Endothelial cell of umbilical vein (primary cell): Measurements from ENCODE around the gene CCNY. TPM values are rescaled to one million over a fixed set of nuclear protein-coding genes. Genes with fewer than 3 reads are reported as not detected.

Experiments used
- BruUV-seq: library from RNA; stranded (reverse); fragments of 400-500 nt; replicated peaks from 2 replicates; lab custom pipeline; 2021; lab: Mats Ljungman, UMichigan
- CTCF ChIA-PET: fragments of 300-600, 350-600 bp; sonication (Branson Sonifier 250); formaldehyde crosslinking; loops from one replicate; lab custom pipeline; 2021; ENCODE audit warnings: antibody characterized with exemption, inconsistent platforms; lab: Charles Lee
- POLR2A ChIA-PET: fragments of 300-600, 350-600 bp; sonication (Branson Sonifier 250); formaldehyde crosslinking; loops from one replicate; lab custom pipeline; 2021; ENCODE audit warnings: antibody characterized with exemption, inconsistent platforms; lab: Charles Lee
- DNase-seq: peaks from one replicate; pipeline ENCODE4 v3.0.0-alpha.2; 2011; ENCODE audit warnings: low read depth, low spot score
- FAIRE-seq: peaks from 2 replicates; lab custom pipeline; 2011; peaks lifted over from hg19 to GRCh38; lab: Jason Lieb, UNC
- H2AFZ ChIP-seq: 2 replicates; pipeline ENCODE4 v1.6.0; 2012; ENCODE audit warnings: low read depth, low read length, control low read depth, inconsistent platforms
- H3K27ac ChIP-seq: 2 replicates; pipeline ENCODE4 v1.5.1; 2011; ENCODE audit warnings: low read depth, mild to moderate bottlenecking, control low read depth, low read length, moderate library complexity; ENCODE audit not compliant: insufficient read depth
- H3K27me3 ChIP-seq, 2 experiments: 2 replicates each; pipeline versions ENCODE4 v1.6.0 to v1.6.1; 2011; ENCODE audit warnings: low read length in 2 of 2, mixed read lengths in 1 of 2; ENCODE audit not compliant: control insufficient read depth in 2 of 2, insufficient read depth in 2 of 2
- H3K36me3 ChIP-seq, 2 experiments: 2 replicates in 1 of 2; 3 replicates in 1 of 2; pipeline ENCODE4 v1.5.1; 2011; ENCODE audit warnings: low read length in 2 of 2, mild to moderate bottlenecking in 1 of 2, moderate library complexity in 1 of 2; ENCODE audit not compliant: control insufficient read depth in 2 of 2, insufficient read depth in 2 of 2; ENCODE audit errors: extremely low read depth in 1 of 2
- H3K4me1 ChIP-seq: 3 replicates; pipeline ENCODE4 v1.5.1; 2011; ENCODE audit warnings: mild to moderate bottlenecking, low read length; ENCODE audit not compliant: control insufficient read depth, insufficient read depth; ENCODE audit errors: extremely low read depth
- H3K4me2 ChIP-seq: 2 replicates; pipeline ENCODE4 v1.6.1; 2011; ENCODE audit warnings: low read length, control low read depth, mixed read lengths; ENCODE audit not compliant: insufficient read depth
- H3K4me3 ChIP-seq, 3 experiments: fragments of 200-600 bp in 1 of 3; sonication (generic), shearing (Covaris generic) in 1 of 3; replicated peaks in 1 of 3; 2 replicates each; pipeline ENCODE4 v1.5.1; 2011 to 2016; ENCODE audit warnings: control low read depth in 3 of 3, low read length in 3 of 3, mild to moderate bottlenecking in 2 of 3, inconsistent platforms in 1 of 3, low read depth in 1 of 3, moderate library complexity in 1 of 3; ENCODE audit not compliant: insufficient read depth in 1 of 3
- H3K79me2 ChIP-seq: 2 replicates; pipeline ENCODE4 v1.6.0; 2012; ENCODE audit warnings: low read length, inconsistent platforms; ENCODE audit not compliant: control insufficient read depth, insufficient read depth
- H3K9ac ChIP-seq: replicated peaks from 2 replicates; pipeline ENCODE3; 2011; ENCODE audit warnings: low read length, control low read depth; ENCODE audit not compliant: insufficient read depth; ENCODE audit errors: extremely low read depth
- H3K9me1 ChIP-seq: replicated peaks from 3 replicates; pipeline ENCODE4 v1.6.0; 2011; ENCODE audit warnings: mild to moderate bottlenecking, low read length; ENCODE audit not compliant: control insufficient read depth, insufficient read depth; ENCODE audit errors: extremely low read depth
- H3K9me3 ChIP-seq: replicated peaks from 2 replicates; pipeline ENCODE4 v1.5.1; 2012; ENCODE audit warnings: low read length, inconsistent platforms; ENCODE audit not compliant: control insufficient read depth, insufficient read depth
- H4K20me1 ChIP-seq: replicated peaks from 2 replicates; pipeline ENCODE3; 2011; ENCODE audit warnings: mild to moderate bottlenecking, low read length; ENCODE audit not compliant: control insufficient read depth, insufficient read depth; ENCODE audit errors: extremely low read depth
- EZH2 ChIP-seq: IDR thresholded peaks from 2 replicates; pipeline ENCODE4 v1.6.1; 2012; ENCODE audit warnings: borderline replicate concordance, low read depth, mild to moderate bottlenecking, moderate library complexity, low read length, inconsistent platforms; ENCODE audit not compliant: severe bottlenecking
- FOS ChIP-seq: IDR thresholded peaks from 2 replicates; pipeline ENCODE4 v1.6.1; 2011; ENCODE audit warnings: mild to moderate bottlenecking, low read length, moderate library complexity, borderline replicate concordance; ENCODE audit not compliant: insufficient read depth
- GATA2 ChIP-seq: IDR thresholded peaks from 2 replicates; pipeline ENCODE4 v1.7.0; 2011; ENCODE audit warnings: low read depth, mild to moderate bottlenecking, moderate library complexity, mixed read lengths, low read length; ENCODE audit not compliant: insufficient read length, insufficient read depth
- JUN ChIP-seq: IDR thresholded peaks from 2 replicates; pipeline ENCODE4 v1.6.1; 2011; ENCODE audit warnings: borderline replicate concordance, low read depth; ENCODE audit not compliant: insufficient read length, insufficient read depth
- MYC ChIP-seq: IDR thresholded peaks from one replicate; pipeline ENCODE4 v1.6.1; 2011; ENCODE audit warnings: mild to moderate bottlenecking, low read depth, low read length
- POLR2A ChIP-seq: IDR thresholded peaks from 2 replicates; pipeline ENCODE4 v1.6.1; 2012; ENCODE audit warnings: low read depth, mild to moderate bottlenecking, control low read depth, low read length
- POLR2AphosphoS5 ChIP-seq: IDR thresholded peaks from 2 replicates; pipeline ENCODE4 v1.6.1; 2012; ENCODE audit warnings: low read depth, mild to moderate bottlenecking, control low read depth, low read length, moderate library complexity; ENCODE audit not compliant: insufficient read depth
- dilution Hi-C: fragments of 300-500 bp; cut with MboI; formaldehyde crosslinking; loops from one replicate; pipeline ENCODE4 v1.15.0; 2019; ENCODE audit warnings: low sequenced_read_pairs; ENCODE audit not compliant: extremely low pct_ligation_motif_present
- intact Hi-C: fragments of 100-400 bp; cut with micrococcal nuclease; formaldehyde crosslinking; loops from one replicate; pipeline ENCODE4 v1.10.0; 2022
- polyA plus RNA-seq, 4 experiments: library from polyadenylated mRNA; depleted of rRNA in 3 of 4; stranded (reverse) in 3 of 4; unstranded in 1 of 4; fragments of >200 nt; gene quantifications; 2 replicates each; pipeline versions ENCODE4 v1.2.1 to v1.2.3, GENCODE V29; 2011 to 2012; ENCODE audit warnings: missing spikeins in 1 of 4
- total RNA-seq: library from RNA; stranded (reverse); gene quantifications from 2 replicates; pipeline ENCODE4 v1.2.3, GENCODE V29; 2021
- TF ChIP-seq, protein P1 (sequence below), 2 donors: IDR thresholded peaks; 1 replicate in 1 of 2; 2 replicates in 1 of 2; pipeline ENCODE4 v1.5.1; 2011; ENCODE audit warnings: low read length in 2 of 2, mild to moderate bottlenecking in 2 of 2, moderate library complexity in 2 of 2, control low read depth in 1 of 2, inconsistent platforms in 1 of 2, low read depth in 1 of 2; ENCODE audit not compliant: insufficient read depth in 1 of 2; ENCODE audit errors: extremely low read depth in 1 of 2
- TF ChIP-seq, protein P2 (sequence below): IDR thresholded peaks from 2 replicates; pipeline ENCODE4 v1.6.1; 2011; ENCODE audit not compliant: insufficient read depth, insufficient read length

CCNY gene
- total and polyA plus RNA-seq, 2 donors (not counting 3 experiments of a cell fraction or from before 2014, with no cell fraction given) = 61.5 to 107 TPM

DNA sequence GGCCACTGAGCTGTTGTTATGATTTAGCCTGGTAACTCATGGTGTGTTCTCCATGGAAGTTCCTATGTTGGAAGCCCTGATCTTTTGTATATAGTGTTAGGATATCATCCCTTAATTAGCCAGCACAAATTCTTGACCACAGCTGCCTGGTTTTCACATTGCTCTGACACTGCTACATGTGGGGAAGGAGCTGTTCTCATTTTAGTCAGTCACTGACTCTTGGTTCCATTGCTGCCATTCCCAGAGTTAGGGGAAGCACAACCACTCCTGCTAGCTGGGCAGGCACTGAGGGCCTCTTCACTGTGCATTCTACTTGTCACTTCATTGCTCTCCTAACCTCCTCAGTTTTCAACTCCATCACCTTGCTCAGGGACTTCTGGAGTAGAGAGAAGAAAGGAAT is 170.4 kb downstream of the CCNY start:
- peaks cover 35% of the 10 kb centered on the region for H3K79me2 ChIP-seq
- POLR2A ChIA-PET = no interaction called here
- H3K4me2 ChIP-seq = no peak overlapping the region
- no peak for DNase-seq
- H3K9ac ChIP-seq = no peak overlapping the region
- no peaks in the 10 kb centered on the region for H3K27me3 ChIP-seq
- no peak overlapping the region for H3K4me3 ChIP-seq
- dilution Hi-C loops = no loop called here
- intact Hi-C loops = no loop called here
- H3K27ac ChIP-seq = no peak overlapping the region
- CTCF ChIA-PET = interaction anchor here (2.6 kb wide), 1 partner anchor 11 kb away, joined by 8 read pairs; no protein-coding TSS in a partner anchor
- no peaks in the 10 kb centered on the region for H3K4me1 ChIP-seq
- no peaks in the 10 kb centered on the region for H3K9me1 ChIP-seq
- H2AFZ ChIP-seq = no peak overlapping the region
- H3K9me3 ChIP-seq = no peaks in the 10 kb centered on the region
- no peak for FAIRE-seq
- BruUV-seq = no TSS peak
- H3K36me3 ChIP-seq = peaks cover 3 to 4% of the 10 kb centered on the region in 2 experiments
- H4K20me1 ChIP-seq = no peaks in the 10 kb centered on the region
- TF ChIP-seq EZH2 (no peak), JUN (no peak), MYC (no peak), FOS (no peak)

DNA sequence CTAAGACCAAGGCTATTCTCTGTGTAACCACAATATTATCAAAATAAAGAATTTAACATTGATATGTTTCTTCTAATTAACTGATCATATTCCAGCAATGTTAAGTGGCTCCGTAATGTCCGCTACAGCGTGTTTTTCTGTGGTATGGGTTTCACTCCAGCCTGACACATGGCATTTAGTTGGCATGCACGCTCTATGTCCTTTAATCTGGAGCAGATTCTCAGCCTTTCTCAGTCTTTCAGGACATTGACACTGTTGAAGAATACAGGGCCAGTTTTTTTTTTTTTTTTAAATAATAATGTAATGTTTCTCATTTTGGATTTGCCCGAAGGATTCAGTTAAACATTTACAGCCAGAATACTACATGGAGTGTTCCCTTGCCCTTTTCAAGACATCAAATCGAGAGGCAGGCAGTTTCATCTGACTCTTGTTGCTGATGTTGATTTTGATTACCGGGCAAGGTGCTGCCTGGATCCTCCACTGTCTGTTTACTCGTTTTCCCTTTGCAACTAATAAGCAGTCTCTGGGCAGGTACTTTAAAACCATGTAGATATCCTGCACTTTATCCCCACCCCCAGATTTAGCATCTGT is 171.3 kb downstream of the CCNY start:
- ChIA-PET CTCF (no interaction called here), POLR2A (no interaction called here)
- H3K9ac ChIP-seq = no peak overlapping the region
- TF ChIP-seq JUN (no peak), FOS (no peak), POLR2AphosphoS5 (no peak), MYC (no peak), EZH2 (no peak), GATA2 (no peak), POLR2A (no peak)
- TF ChIP-seq, protein P1, sequence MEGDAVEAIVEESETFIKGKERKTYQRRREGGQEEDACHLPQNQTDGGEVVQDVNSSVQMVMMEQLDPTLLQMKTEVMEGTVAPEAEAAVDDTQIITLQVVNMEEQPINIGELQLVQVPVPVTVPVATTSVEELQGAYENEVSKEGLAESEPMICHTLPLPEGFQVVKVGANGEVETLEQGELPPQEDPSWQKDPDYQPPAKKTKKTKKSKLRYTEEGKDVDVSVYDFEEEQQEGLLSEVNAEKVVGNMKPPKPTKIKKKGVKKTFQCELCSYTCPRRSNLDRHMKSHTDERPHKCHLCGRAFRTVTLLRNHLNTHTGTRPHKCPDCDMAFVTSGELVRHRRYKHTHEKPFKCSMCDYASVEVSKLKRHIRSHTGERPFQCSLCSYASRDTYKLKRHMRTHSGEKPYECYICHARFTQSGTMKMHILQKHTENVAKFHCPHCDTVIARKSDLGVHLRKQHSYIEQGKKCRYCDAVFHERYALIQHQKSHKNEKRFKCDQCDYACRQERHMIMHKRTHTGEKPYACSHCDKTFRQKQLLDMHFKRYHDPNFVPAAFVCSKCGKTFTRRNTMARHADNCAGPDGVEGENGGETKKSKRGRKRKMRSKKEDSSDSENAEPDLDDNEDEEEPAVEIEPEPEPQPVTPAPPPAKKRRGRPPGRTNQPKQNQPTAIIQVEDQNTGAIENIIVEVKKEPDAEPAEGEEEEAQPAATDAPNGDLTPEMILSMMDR (IDR thresholded peaks at IDR 0.05; ENCODE audit: extremely low read depth in 1 of 2, insufficient read depth in 1 of 2, low read depth in 1 of 2, low read length in 2 of 2) = no peak
- TF ChIP-seq, protein P2, sequence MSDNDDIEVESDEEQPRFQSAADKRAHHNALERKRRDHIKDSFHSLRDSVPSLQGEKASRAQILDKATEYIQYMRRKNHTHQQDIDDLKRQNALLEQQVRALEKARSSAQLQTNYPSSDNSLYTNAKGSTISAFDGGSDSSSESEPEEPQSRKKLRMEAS = no peak
- no peak overlapping the region for H3K27ac ChIP-seq
- H3K4me1 ChIP-seq = no peaks in the 10 kb centered on the region
- H3K4me2 ChIP-seq = no peak overlapping the region
- intact Hi-C loops = no loop called here
- DNase-seq (no peak), FAIRE-seq (no peak)
- H3K9me3 ChIP-seq = no peaks in the 10 kb centered on the region
- dilution Hi-C loops = no loop called here
- peaks cover 3 to 4% of the 10 kb centered on the region in 2 experiments for H3K36me3 ChIP-seq
- H3K4me3 ChIP-seq = no peak overlapping the region
- H3K27me3 ChIP-seq = no peaks in the 10 kb centered on the region
- no peak overlapping the region for H2AFZ ChIP-seq
- peaks cover 43% of the 10 kb centered on the region for H3K79me2 ChIP-seq
- no peaks in the 10 kb centered on the region for H4K20me1 ChIP-seq
- BruUV-seq = no TSS peak
- H3K9me1 ChIP-seq = no peaks in the 10 kb centered on the region
